Iris pigment epithelial cell (primary cell): ENCODE data around the gene LRRK2.
"Not testable (repeated sequence)": the region's sequence is repeated elsewhere in the genome, so short reads cannot be mapped to it uniquely, and the experiment has no call there.

Experiments used
- DNase-seq: peaks from one replicate; pipeline ENCODE4 v3.0.0-alpha.2; 2011; ENCODE audit warnings: low read depth

Gene LRRK2

GRCh38 chr12:40248034-40248433 lies 23.2 kb downstream of the LRRK2 start:
- no peak for DNase-seq

GRCh38 chr12:40248585-40249297 lies 23.9 kb downstream of the LRRK2 start:
- peak; percentile 23 for DNase-seq

GRCh38 chr12:40250652-40251051 lies 25.9 kb downstream of the LRRK2 start:
- DNase-seq, result not testable (repeated sequence)

GRCh38 chr12:40253936-40254335 lies 29.1 kb downstream of the LRRK2 start:
- DNase-seq, result peak; percentile 78

GRCh38 chr12:40254455-40255085 lies 29.8 kb downstream of the LRRK2 start:
- DNase-seq, result no peak

GRCh38 chr12:40258371-40258770 lies 33.6 kb downstream of the LRRK2 start:
- no peak for DNase-seq

GRCh38 chr12:40261937-40262336 lies 37.1 kb downstream of the LRRK2 start:
- DNase-seq, result no peak

- DNase-seq, result peak; percentile 16
Measured at GRCh38 chr12:40262657-40263056, 37.9 kb downstream of the LRRK2 start.

GRCh38 chr12:40263616-40264409 lies 39.0 kb downstream of the LRRK2 start:
- DNase-seq, result peak; percentile 73

GRCh38 chr12:40271981-40272664 lies 47.3 kb downstream of the LRRK2 start:
- DNase-seq, result no peak

GRCh38 chr12:40281791-40282364 lies 57.1 kb downstream of the LRRK2 start:
- no peak for DNase-seq

GRCh38 chr12:40286583-40286982 lies 61.8 kb downstream of the LRRK2 start:
- peak; percentile 61 for DNase-seq

- no peak for DNase-seq
Measured at GRCh38 chr12:40287369-40287975, 62.7 kb downstream of the LRRK2 start.

GRCh38 chr12:40292788-40293429 lies 68.1 kb downstream of the LRRK2 start:
- no peak for DNase-seq

- no peak for DNase-seq
Measured at GRCh38 chr12:40298341-40298740, 73.5 kb downstream of the LRRK2 start.

- peak; percentile 50 for DNase-seq
Measured at GRCh38 chr12:40300490-40300889, 75.7 kb downstream of the LRRK2 start.

- DNase-seq, result no peak
Measured at GRCh38 chr12:40309001-40309400, 84.2 kb downstream of the LRRK2 start.

GRCh38 chr12:40310211-40310610 lies 85.4 kb downstream of the LRRK2 start:
- DNase-seq, result no peak

- DNase-seq, result no peak
Measured at GRCh38 chr12:40312196-40312595, 87.4 kb downstream of the LRRK2 start.

GRCh38 chr12:40312982-40313576 lies 88.3 kb downstream of the LRRK2 start:
- DNase-seq, result peak; percentile 48

- DNase-seq, result no peak
Measured at GRCh38 chr12:40313928-40314327, 89.1 kb downstream of the LRRK2 start.
